ENCODE data around the gene MST1.

DNA sequence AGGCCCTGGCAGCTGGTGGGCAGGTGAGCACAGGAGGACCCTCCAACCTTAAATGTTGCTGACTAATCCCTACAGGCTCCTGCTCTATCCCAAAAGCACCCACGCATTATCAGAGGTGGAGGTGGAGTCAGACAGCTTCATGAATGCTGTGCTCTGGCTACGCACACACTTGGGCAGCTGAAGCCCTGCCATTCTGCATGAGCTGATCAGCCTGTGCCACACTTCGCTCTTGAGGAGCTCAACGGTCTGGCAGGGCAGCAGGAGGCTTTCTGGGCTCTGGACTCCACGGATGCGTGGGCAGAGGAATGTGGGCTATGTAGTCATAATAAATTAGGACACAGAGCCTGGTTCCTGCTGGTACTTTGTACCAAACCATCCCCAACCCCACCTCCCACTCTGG is 6.1 kb downstream of the MST1 start:
- TF ChIP-seq, protein P1, sequence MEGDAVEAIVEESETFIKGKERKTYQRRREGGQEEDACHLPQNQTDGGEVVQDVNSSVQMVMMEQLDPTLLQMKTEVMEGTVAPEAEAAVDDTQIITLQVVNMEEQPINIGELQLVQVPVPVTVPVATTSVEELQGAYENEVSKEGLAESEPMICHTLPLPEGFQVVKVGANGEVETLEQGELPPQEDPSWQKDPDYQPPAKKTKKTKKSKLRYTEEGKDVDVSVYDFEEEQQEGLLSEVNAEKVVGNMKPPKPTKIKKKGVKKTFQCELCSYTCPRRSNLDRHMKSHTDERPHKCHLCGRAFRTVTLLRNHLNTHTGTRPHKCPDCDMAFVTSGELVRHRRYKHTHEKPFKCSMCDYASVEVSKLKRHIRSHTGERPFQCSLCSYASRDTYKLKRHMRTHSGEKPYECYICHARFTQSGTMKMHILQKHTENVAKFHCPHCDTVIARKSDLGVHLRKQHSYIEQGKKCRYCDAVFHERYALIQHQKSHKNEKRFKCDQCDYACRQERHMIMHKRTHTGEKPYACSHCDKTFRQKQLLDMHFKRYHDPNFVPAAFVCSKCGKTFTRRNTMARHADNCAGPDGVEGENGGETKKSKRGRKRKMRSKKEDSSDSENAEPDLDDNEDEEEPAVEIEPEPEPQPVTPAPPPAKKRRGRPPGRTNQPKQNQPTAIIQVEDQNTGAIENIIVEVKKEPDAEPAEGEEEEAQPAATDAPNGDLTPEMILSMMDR (IDR thresholded peaks at IDR 0.05) = no peak
- no peak for TF ChIP-seq POLR2AphosphoS5 (IDR thresholded peaks at IDR 0.05)

All from transverse colon (tissue), 4 donors.